Measurements from ENCODE around the gene MRPL54.

Gene MRPL54

GRCh38 chr19:3768748-3769099, 6.2 kb downstream of the MRPL54 start:
- no peak for DNase-seq (ENCODE audit: low read depth, low spot score)

- DNase-seq (ENCODE audit: low read depth, low spot score), result no peak
These were observed 7.0 kb downstream of the MRPL54 start for GRCh38 chr19:3769494-3769893.

- no peak for DNase-seq (ENCODE audit: low read depth, low spot score)
These were observed 7.9 kb downstream of the MRPL54 start for GRCh38 chr19:3770136-3770999.

- DNase-seq (ENCODE audit: low read depth, low spot score), result no peak
These were observed 8.8 kb downstream of the MRPL54 start for GRCh38 chr19:3771000-3771905.

- DNase-seq (ENCODE audit: low read depth, low spot score), result no peak
These were observed 9.5 kb downstream of the MRPL54 start, which contains the start of gene RAX2 for GRCh38 chr19:3771906-3772455. Gene RAX2 (minus strand): TSS chr19:3772228. CDS start chr19:3771742, 486 bp downstream.

GRCh38 chr19:3773814-3774515, 11.5 kb downstream of the MRPL54 start:
- no peak for DNase-seq (ENCODE audit: low read depth, low spot score)

- no peak for DNase-seq (ENCODE audit: low read depth, low spot score)
These were observed 12.3 kb downstream of the MRPL54 start for GRCh38 chr19:3774621-3775373.

- DNase-seq (ENCODE audit: low read depth, low spot score), result no peak
These were observed 12.9 kb downstream of the MRPL54 start for GRCh38 chr19:3775374-3775711.

GRCh38 chr19:3775831-3776230, 13.3 kb downstream of the MRPL54 start:
- DNase-seq (ENCODE audit: low read depth, low spot score), result no peak

GRCh38 chr19:3776479-3777040, 14.1 kb downstream of the MRPL54 start:
- no peak for DNase-seq (ENCODE audit: low read depth, low spot score)

GRCh38 chr19:3778104-3778867, 15.8 kb downstream of the MRPL54 start:
- DNase-seq (ENCODE audit: low read depth, low spot score), result no peak

GRCh38 chr19:3778899-3779723, 16.6 kb downstream of the MRPL54 start:
- no peak for DNase-seq (ENCODE audit: low read depth, low spot score)

- no peak for DNase-seq (ENCODE audit: low read depth, low spot score)
These were observed 18.4 kb downstream of the MRPL54 start for GRCh38 chr19:3780786-3781304.

- DNase-seq (ENCODE audit: low read depth, low spot score), result no peak
These were observed 19.1 kb downstream of the MRPL54 start for GRCh38 chr19:3781603-3782002.

GRCh38 chr19:3782330-3782729, 19.8 kb downstream of the MRPL54 start:
- DNase-seq (ENCODE audit: low read depth, low spot score), result no peak

GRCh38 chr19:3782903-3783302, 20.4 kb downstream of the MRPL54 start:
- DNase-seq (ENCODE audit: low read depth, low spot score), result no peak

- DNase-seq (ENCODE audit: low read depth, low spot score), result no peak
These were observed 21.4 kb downstream of the MRPL54 start for GRCh38 chr19:3783660-3784584.
